Calu3 (cell line): ENCODE results near the gene WARS2. TPM values are rescaled to one million over a fixed set of nuclear protein-coding genes. Genes with fewer than 3 reads are reported as not detected.

ENCODE experiments used
- BruUV-seq: library from RNA; stranded (reverse); fragments of 400-500 nt; replicated peaks from 2 replicates; lab custom pipeline; 2021; lab: Mats Ljungman, UMichigan
- CTCF ChIA-PET: fragments of 300-600 bp; sonication (Branson Sonifier 250); formaldehyde crosslinking; loops from one replicate; lab custom pipeline; 2022; ENCODE audit warnings: antibody characterized with exemption; lab: Charles Lee
- DNase-seq: peaks from one replicate; pipeline ENCODE4 v3.0.0; 2022
- H3K27ac Mint-ChIP-seq: one replicate; pipeline ENCODE4 v1.8.0; 2022; ENCODE audit warnings: mixed read lengths; ENCODE audit not compliant: unreplicated experiment
- H3K27me3 Mint-ChIP-seq: one replicate; pipeline ENCODE4 v1.8.0; 2022; ENCODE audit warnings: mixed read lengths; ENCODE audit not compliant: unreplicated experiment
- H3K36me3 Mint-ChIP-seq: one replicate; pipeline ENCODE4 v1.8.0; 2022; ENCODE audit warnings: mild to moderate bottlenecking, moderate library complexity, mixed read lengths; ENCODE audit not compliant: insufficient read depth, unreplicated experiment
- H3K4me1 Mint-ChIP-seq: one replicate; pipeline ENCODE4 v1.8.0; 2022; ENCODE audit warnings: mild to moderate bottlenecking, low read depth, mixed read lengths; ENCODE audit not compliant: unreplicated experiment
- H3K4me3 Mint-ChIP-seq: one replicate; pipeline ENCODE4 v1.8.0; 2022; ENCODE audit warnings: mild to moderate bottlenecking, low read depth, moderate library complexity, mixed read lengths; ENCODE audit not compliant: unreplicated experiment
- H3K9me3 Mint-ChIP-seq: one replicate; pipeline ENCODE4 v1.8.0; 2022; ENCODE audit warnings: low read depth, mixed read lengths; ENCODE audit not compliant: unreplicated experiment
- intact Hi-C: fragments of 100-400 bp; cut with micrococcal nuclease; formaldehyde crosslinking; loops from one replicate; pipeline ENCODE4 v1.10.0; 2022; ENCODE audit not compliant: unreplicated experiment
- total RNA-seq: library from RNA; stranded (reverse); gene quantifications from 2 replicates; pipeline ENCODE4 v1.2.3, GENCODE V29; 2022
- TF ChIP-seq, protein P1 (sequence below): fragments of 200-600 bp; IDR thresholded peaks from one replicate; pipeline ENCODE4 v1.8.0; 2022; ENCODE audit warnings: antibody characterized with exemption; ENCODE audit not compliant: unreplicated experiment

The WARS2 gene
- total RNA-seq, 1 experiment from 2014 or later, result 7.8 TPM

DNA sequence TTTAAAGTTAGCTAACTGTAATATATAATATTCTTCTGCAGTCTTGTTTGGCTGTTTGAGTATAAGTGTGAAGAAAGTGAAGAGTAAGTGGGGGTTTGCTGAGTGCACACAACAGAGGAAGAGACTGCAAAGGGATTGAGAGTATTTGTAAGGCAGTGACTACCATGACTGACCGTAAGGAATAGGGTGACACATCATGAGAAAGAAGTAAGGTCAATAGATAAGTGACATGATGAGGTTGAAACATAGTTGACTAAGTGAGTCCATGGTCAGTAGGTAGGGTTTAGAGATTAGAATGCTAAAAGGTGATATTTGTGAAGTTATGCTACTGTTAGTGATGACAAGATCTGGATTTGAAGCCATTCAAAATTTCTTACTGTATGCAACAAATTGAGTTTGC lies 27.7 kb downstream of the WARS2 start:
- no peaks in the 10 kb centered on the region for H3K36me3 Mint-ChIP-seq
- DNase-seq, result no peak
- TF ChIP-seq, protein P1, sequence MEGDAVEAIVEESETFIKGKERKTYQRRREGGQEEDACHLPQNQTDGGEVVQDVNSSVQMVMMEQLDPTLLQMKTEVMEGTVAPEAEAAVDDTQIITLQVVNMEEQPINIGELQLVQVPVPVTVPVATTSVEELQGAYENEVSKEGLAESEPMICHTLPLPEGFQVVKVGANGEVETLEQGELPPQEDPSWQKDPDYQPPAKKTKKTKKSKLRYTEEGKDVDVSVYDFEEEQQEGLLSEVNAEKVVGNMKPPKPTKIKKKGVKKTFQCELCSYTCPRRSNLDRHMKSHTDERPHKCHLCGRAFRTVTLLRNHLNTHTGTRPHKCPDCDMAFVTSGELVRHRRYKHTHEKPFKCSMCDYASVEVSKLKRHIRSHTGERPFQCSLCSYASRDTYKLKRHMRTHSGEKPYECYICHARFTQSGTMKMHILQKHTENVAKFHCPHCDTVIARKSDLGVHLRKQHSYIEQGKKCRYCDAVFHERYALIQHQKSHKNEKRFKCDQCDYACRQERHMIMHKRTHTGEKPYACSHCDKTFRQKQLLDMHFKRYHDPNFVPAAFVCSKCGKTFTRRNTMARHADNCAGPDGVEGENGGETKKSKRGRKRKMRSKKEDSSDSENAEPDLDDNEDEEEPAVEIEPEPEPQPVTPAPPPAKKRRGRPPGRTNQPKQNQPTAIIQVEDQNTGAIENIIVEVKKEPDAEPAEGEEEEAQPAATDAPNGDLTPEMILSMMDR, result no peak
- H3K27me3 Mint-ChIP-seq, result no peaks in the 10 kb centered on the region
- no TSS peak for BruUV-seq
- CTCF ChIA-PET, result no interaction called here
- H3K9me3 Mint-ChIP-seq, result no peaks in the 10 kb centered on the region
- no peak overlapping the region for H3K27ac Mint-ChIP-seq
- H3K4me3 Mint-ChIP-seq, result no peak overlapping the region
- intact Hi-C loops, result no loop called here
- H3K4me1 Mint-ChIP-seq, result peaks cover 11% of the 10 kb centered on the region

- Mint-ChIP-seq H3K4me1 (peaks cover 11% of the 10 kb centered on the region), H3K27me3 (no peaks in the 10 kb centered on the region), H3K27ac (no peak overlapping the region), H3K36me3 (no peaks in the 10 kb centered on the region), H3K9me3 (no peaks in the 10 kb centered on the region), H3K4me3 (no peak overlapping the region)
- intact Hi-C loops, result no loop called here
- CTCF ChIA-PET, result no interaction called here
- TF ChIP-seq, protein P1, result no peak
- no TSS peak for BruUV-seq
- DNase-seq, result no peak
Observed at GRCh38 chr1:119112244-119112643, 28.2 kb downstream of the WARS2 start.

DNA sequence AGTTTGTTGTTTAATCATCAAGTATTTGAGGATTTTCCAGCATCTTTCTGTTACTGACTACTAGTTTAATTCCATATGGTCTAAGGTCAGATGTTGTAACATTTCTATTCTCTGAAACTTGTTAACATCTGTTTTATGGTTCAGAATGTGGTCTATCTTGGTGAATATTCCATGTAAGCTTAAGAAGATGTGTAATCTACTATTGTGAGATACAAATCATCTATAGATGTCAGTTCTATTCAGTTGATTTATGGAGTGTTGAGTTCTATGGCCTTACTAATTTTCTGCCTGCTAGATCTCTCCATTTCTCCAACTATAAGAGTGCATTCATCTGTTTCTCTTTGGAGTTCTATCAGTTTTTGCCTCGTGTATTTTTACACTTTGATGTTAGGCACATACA lies 31.5 kb downstream of the WARS2 start:
- Mint-ChIP-seq H3K27ac (no peak overlapping the region), H3K4me1 (no peaks in the 10 kb centered on the region), H3K9me3 (no peaks in the 10 kb centered on the region), H3K4me3 (no peak overlapping the region), H3K36me3 (no peaks in the 10 kb centered on the region), H3K27me3 (no peaks in the 10 kb centered on the region)
- TF ChIP-seq, protein P1, result no peak
- CTCF ChIA-PET, result no interaction called here
- no peak for DNase-seq
- no TSS peak for BruUV-seq
- intact Hi-C loops, result no loop called here

GRCh38 chr1:119103764-119104163 lies 36.7 kb downstream of the WARS2 start:
- intact Hi-C loops, result no loop called here
- Mint-ChIP-seq H3K36me3 (no peaks in the 10 kb centered on the region), H3K9me3 (no peaks in the 10 kb centered on the region), H3K4me3 (no peak overlapping the region), H3K27ac (no peak overlapping the region), H3K27me3 (no peaks in the 10 kb centered on the region), H3K4me1 (no peaks in the 10 kb centered on the region)
- no peak for DNase-seq
- CTCF ChIA-PET, result no interaction called here
- TF ChIP-seq, protein P1, result no peak
- no TSS peak for BruUV-seq
